Fibroblast of the aortic adventitia (primary cell): ENCODE data around the gene LPIN1. TPM values are rescaled to one million over a fixed set of nuclear protein-coding genes. Genes with fewer than 3 reads are reported as not detected.

ENCODE experiments used
- DNase-seq: peaks from one replicate; pipeline ENCODE4 v3.0.0-alpha.2; 2010; ENCODE audit warnings: low read depth
- H3K4me3 ChIP-seq: 2 replicates; pipeline ENCODE4 v1.5.1; 2011; ENCODE audit warnings: low read depth, mild to moderate bottlenecking, control low read depth, low read length, moderate library complexity
- total RNA-seq: library from RNA; depleted of rRNA; stranded (reverse); fragments of >200 nt; gene quantifications from 2 replicates; pipeline ENCODE4 v1.2.3, GENCODE V29; 2012; ENCODE audit warnings: low replicate concordance
- TF ChIP-seq, protein P1 (sequence below): IDR thresholded peaks from 2 replicates; pipeline ENCODE4 v1.5.1; 2011; ENCODE audit warnings: mild to moderate bottlenecking, low read length, control low read depth, inconsistent platforms; ENCODE audit not compliant: insufficient read depth

LPIN1 gene
- total RNA-seq, 1 donor, result 50.4 TPM

DNA sequence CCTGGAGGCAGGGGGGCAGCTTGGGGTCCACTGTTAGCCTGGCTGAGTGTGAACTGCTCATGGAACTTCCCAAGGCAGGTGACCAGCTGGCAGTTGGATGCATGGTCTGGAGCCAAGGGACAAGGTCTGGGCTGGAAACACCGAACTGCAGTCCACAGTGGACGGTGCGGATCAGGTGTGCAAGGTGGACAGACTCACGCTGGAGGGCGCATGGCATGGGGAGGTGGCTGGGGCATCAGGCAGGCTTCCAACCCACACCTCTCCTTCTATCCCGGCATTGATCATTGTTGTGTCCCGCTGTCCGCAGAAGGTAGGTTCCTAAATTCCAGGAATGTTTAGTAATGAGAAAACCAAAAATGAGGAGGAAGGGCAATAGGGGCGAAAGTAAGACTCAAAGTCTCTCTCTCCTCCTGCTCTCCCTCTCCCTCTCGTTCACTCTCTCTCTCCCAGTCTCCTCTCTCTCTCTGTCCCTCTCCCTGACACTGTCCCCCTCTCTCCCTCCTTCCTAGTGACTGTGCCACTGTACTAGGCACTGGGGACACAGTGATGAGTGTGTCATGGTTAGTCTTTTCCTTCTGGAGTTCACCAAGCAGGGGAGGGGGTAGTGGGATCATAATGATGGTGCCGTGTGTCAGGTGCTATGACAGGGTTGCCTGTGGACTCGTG, 30.3 kb upstream of the LPIN1 start:
- TF ChIP-seq, protein P1, sequence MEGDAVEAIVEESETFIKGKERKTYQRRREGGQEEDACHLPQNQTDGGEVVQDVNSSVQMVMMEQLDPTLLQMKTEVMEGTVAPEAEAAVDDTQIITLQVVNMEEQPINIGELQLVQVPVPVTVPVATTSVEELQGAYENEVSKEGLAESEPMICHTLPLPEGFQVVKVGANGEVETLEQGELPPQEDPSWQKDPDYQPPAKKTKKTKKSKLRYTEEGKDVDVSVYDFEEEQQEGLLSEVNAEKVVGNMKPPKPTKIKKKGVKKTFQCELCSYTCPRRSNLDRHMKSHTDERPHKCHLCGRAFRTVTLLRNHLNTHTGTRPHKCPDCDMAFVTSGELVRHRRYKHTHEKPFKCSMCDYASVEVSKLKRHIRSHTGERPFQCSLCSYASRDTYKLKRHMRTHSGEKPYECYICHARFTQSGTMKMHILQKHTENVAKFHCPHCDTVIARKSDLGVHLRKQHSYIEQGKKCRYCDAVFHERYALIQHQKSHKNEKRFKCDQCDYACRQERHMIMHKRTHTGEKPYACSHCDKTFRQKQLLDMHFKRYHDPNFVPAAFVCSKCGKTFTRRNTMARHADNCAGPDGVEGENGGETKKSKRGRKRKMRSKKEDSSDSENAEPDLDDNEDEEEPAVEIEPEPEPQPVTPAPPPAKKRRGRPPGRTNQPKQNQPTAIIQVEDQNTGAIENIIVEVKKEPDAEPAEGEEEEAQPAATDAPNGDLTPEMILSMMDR, result no peak
- no peak for DNase-seq
- H3K4me3 ChIP-seq, result no peak overlapping the region

DNA sequence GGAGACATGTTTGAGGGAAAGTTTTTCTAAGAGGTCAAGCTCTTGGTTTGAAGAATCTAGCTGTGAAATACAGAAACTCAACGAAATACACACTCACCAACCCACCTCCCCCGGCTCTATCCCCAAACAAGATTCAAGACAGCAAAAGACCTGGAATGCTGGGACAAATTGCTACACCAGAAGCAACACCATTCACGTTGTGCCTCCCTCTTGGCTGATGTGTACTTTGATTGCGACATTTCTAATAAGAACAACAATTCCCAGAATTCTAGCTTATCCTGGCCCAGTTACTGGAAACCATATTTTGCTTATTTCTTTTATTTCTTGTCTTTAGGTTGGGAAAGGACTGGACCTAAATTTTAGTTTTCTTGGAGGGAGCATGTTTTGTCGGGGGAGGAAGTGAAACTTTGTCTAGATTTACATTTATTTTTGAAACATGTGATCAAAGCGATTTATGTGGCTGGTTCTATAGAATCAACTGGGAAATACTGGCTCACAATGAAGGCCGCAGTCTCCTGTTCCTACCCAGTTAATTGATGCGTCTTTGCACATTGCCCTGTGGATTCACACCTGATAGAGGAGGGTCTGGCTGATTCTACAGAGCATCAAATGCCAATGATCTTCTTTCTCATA, 29.6 kb upstream of the LPIN1 start:
- no peak overlapping the region for H3K4me3 ChIP-seq
- peak; percentile 87 for DNase-seq
- TF ChIP-seq, protein P1, result no peak

DNA sequence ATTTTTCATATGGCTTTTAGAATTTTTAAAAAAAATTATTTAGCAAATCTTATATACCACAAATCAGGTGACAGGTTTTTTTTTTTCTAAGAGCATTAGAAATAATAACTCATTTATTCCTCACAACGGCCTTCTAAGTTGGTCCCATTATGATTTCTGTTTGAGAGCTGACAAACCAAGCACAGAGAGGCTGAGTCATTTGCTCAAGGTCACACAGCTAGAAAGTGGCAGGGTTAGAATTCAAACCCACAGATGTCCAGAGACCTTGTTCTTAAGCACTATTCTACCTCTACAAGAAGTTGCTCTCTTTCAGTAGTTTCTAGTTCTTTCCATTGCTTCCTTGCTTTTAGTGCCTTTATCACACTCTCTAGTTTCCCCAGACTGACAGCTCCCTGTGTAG, 28.8 kb upstream of the LPIN1 start:
- no peak overlapping the region for H3K4me3 ChIP-seq
- TF ChIP-seq, protein P1, result no peak
- DNase-seq, result no peak

DNA sequence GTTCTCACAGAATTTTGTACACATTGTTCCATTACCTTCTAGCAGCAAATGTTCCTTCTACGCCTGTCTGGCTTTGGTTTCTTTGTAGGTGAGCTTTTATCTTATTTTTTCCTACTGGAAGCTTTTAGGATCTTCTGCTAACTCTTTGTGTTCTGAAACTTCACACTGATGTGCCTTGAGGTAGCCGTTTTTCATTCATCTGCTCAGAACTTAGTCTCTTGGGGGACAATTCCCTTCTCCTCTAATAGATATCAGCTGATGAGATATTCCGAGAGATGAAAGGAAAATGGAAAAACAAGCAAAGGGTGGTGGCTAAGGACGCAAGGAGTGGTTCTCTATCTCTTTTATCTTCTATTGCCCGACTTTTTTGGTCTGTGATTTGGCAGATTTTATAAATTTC, 27.8 kb upstream of the LPIN1 start:
- TF ChIP-seq, protein P1, result no peak
- DNase-seq, result no peak
- H3K4me3 ChIP-seq, result no peak overlapping the region

DNA sequence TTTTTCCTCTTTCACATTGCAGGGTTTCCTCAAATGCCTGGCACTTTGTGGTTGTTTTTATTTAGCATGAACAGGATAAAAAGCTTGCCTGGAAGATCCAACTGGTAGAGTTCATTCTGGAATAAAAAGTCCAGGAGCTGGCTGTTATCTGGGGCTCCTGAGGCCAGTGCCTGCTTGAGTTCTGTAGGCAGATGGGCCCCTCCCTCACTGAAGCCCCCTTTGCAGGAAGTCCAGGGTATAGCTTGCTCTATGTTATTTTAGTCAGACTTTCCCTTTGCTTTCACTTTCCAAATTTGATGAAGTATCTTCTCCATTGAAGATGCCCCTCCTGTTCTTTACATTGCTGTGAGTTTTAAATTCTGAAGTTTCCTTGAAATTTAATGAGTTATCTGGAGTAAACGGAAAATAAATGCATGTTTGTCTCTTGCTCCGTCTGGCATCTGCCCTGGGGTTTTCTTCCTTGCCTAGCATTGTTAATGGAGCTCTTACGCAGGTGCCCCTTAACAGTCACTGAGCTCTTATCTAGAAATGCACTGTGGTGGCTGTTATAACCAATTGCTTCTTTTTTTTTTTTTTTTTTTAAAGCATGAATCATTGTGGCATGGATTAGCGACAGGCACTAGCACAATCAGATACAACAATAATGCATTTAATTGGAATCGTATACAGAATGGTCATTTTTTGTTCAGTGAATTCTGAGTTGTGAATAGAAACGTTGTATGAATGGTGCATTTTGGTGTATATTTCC, 27.0 kb upstream of the LPIN1 start:
- no peak overlapping the region for H3K4me3 ChIP-seq
- TF ChIP-seq, protein P1, result no peak
- no peak for DNase-seq

DNA sequence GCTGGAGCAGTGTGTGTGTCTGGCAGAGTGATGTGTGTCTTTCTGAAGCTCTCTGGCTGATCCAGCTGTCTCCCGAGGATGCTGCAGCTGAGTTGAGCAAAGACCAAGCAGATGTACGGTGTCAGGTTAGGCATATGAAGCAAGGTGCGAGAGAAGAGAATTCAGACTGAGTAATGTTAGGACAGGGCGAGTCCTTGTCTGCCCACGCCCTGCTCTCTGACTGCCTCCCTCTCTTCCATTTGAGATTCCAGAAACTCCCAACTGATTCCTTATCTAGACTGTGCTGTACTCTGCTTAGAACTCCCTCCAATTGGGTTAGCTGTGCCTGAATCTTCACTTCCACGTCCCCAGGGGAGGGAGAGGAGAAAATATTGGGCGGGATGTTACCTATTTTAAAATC, 25.7 kb upstream of the LPIN1 start:
- TF ChIP-seq, protein P1, result no peak
- DNase-seq, result no peak
- no peak overlapping the region for H3K4me3 ChIP-seq
